ENCODE measurements around the gene ACTL10. TPM values are rescaled to one million over a fixed set of nuclear protein-coding genes. Genes with fewer than 3 reads are reported as not detected.

ACTL10 gene
- total RNA-seq, 1 experiment from 2014 or later: 0.46 TPM

GRCh38 chr20:33667245-33667675, 517 bp downstream of the ACTL10 start:
- H3K14ac ChIP-seq (ENCODE audit: insufficient read depth, low read length): no peak overlapping the region
- TF ChIP-seq, protein P1, sequence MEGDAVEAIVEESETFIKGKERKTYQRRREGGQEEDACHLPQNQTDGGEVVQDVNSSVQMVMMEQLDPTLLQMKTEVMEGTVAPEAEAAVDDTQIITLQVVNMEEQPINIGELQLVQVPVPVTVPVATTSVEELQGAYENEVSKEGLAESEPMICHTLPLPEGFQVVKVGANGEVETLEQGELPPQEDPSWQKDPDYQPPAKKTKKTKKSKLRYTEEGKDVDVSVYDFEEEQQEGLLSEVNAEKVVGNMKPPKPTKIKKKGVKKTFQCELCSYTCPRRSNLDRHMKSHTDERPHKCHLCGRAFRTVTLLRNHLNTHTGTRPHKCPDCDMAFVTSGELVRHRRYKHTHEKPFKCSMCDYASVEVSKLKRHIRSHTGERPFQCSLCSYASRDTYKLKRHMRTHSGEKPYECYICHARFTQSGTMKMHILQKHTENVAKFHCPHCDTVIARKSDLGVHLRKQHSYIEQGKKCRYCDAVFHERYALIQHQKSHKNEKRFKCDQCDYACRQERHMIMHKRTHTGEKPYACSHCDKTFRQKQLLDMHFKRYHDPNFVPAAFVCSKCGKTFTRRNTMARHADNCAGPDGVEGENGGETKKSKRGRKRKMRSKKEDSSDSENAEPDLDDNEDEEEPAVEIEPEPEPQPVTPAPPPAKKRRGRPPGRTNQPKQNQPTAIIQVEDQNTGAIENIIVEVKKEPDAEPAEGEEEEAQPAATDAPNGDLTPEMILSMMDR (conservative IDR thresholded peaks at IDR 0.05): no peak
- H3K79me2 ChIP-seq (ENCODE audit: insufficient read depth, low read length): no peaks in the 10 kb centered on the region
- H3K18ac ChIP-seq (ENCODE audit: insufficient read length, low read depth, low read length): no peak overlapping the region
- no peak overlapping the region for H3K27ac ChIP-seq (ENCODE audit: insufficient read length, low read depth, low read length)
- H4K20me1 ChIP-seq (ENCODE audit: control insufficient read depth, insufficient read depth, insufficient read length): no peaks in the 10 kb centered on the region
- H3K4me1 ChIP-seq (ENCODE audit: insufficient read depth, low read length): no peaks in the 10 kb centered on the region; the same call in 1 of the 2 replicates
- peak overlapping the region; percentile 36 for H3K4me2 ChIP-seq (ENCODE audit: insufficient read depth, insufficient read length, low read length)
- no peak overlapping the region for H2BK12ac ChIP-seq (ENCODE audit: insufficient read length, low read depth, low read length)
- no peaks in the 10 kb centered on the region for H3K79me1 ChIP-seq (ENCODE audit: insufficient read depth, low read depth, low read length, poor library complexity, severe bottlenecking)
- no peaks in the 10 kb centered on the region for H3K27me3 ChIP-seq (ENCODE audit: insufficient read depth, low read length)
- H3K27me3 Mint-ChIP-seq (ENCODE audit: low read depth): peaks cover 4% of the 10 kb centered on the region
- no peak overlapping the region for H4K5ac ChIP-seq (ENCODE audit: insufficient read length, low read depth, low read length)
- H2BK20ac ChIP-seq (ENCODE audit: low read depth, low read length, poor library complexity, severe bottlenecking): no peak overlapping the region
- no peaks in the 10 kb centered on the region for H3K9me3 ChIP-seq (ENCODE audit: control insufficient read depth, low read depth, low read length)
- H3K9ac ChIP-seq (ENCODE audit: extremely low read depth, insufficient read length, low read length): no peak overlapping the region
- H3K4me3 Mint-ChIP-seq: peak overlapping the region; percentile 44 to 46; a peak in 2 of 5 replicates
- no peak overlapping the region for H2BK5ac ChIP-seq (ENCODE audit: insufficient read length, low read length)
- no peak overlapping the region for H3K23ac ChIP-seq (ENCODE audit: insufficient read length, low read depth, low read length)
- H2BK15ac ChIP-seq (ENCODE audit: low read depth, low read length): no peak overlapping the region
- WGBS (ENCODE audit: extremely low coverage, insufficient read length, low lambda C conversion rate): no CpG with 5 or more reads among the region's 55 CpGs
- no peak overlapping the region for H3K27ac Mint-ChIP-seq
- no peak overlapping the region for H2AK5ac ChIP-seq (ENCODE audit: insufficient read length, low read length)
- H3K36me3 Mint-ChIP-seq (ENCODE audit: insufficient read depth in 1 of 3, low read depth in 3 of 3): peaks cover 24 to 51% (median 39%) of the 10 kb centered on the region in 3 experiments
- peaks cover 18% of the 10 kb centered on the region for H3K23me2 ChIP-seq (ENCODE audit: insufficient read length, low read depth, low read length, poor library complexity, severe bottlenecking)
- no peak overlapping the region for H3T11ph ChIP-seq (ENCODE audit: low read length)
- no peak overlapping the region for H2BK120ac ChIP-seq (ENCODE audit: low read depth, low read length, poor library complexity, severe bottlenecking)
- H4K8ac ChIP-seq (replicated peaks; ENCODE audit: insufficient read length, low read depth, low read length): no peak overlapping the region
- H4K91ac ChIP-seq (ENCODE audit: insufficient read length, low read depth, low read length): no peak overlapping the region
- H2AFZ ChIP-seq (ENCODE audit: low read length): no peak overlapping the region
- no peak overlapping the region for H3K56ac ChIP-seq (ENCODE audit: insufficient read length, low read depth, low read length)
- DNase-seq: peak; percentile 53
- no peak overlapping the region for H3K4ac ChIP-seq (ENCODE audit: low read depth, low read length)
- H3K9me3 Mint-ChIP-seq: no peaks in the 10 kb centered on the region; a peak in 1 of 5 replicates
- peaks cover 34% of the 10 kb centered on the region in 2 experiments for H3K4me1 Mint-ChIP-seq

Measured in H9 (cell line).